ENCODE data around the gene CKAP4.
"Not testable (repeated sequence)": the region's sequence is repeated elsewhere in the genome, so short reads cannot be mapped to it uniquely, and the experiment has no call there.

CKAP4 gene

GRCh38 chr12:106247674-106248311 is at the start of gene CKAP4:
Gene CKAP4 (minus strand): TSS chr12:106248020. CDS start chr12:106247851, 169 bp downstream.
- DNase-seq, result no peak

- no peak for DNase-seq
Measured at GRCh38 chr12:106297075-106297474, 49.3 kb upstream of the CKAP4 start.

GRCh38 chr12:106296179-106296877 is 48.5 kb upstream of the CKAP4 start:
- DNase-seq, result no peak

- no peak for DNase-seq
Measured at GRCh38 chr12:106292339-106292738, 44.5 kb upstream of the CKAP4 start.

GRCh38 chr12:106291342-106291741 is 43.5 kb upstream of the CKAP4 start:
- peak; percentile 52 for DNase-seq

GRCh38 chr12:106290666-106291065 is 42.8 kb upstream of the CKAP4 start:
- no peak for DNase-seq

- no peak for DNase-seq
Measured at GRCh38 chr12:106289196-106289681, 41.4 kb upstream of the CKAP4 start.

- DNase-seq, result no peak
Measured at GRCh38 chr12:106288494-106289195, 40.8 kb upstream of the CKAP4 start.

GRCh38 chr12:106288101-106288493 is 40.3 kb upstream of the CKAP4 start:
- DNase-seq, result no peak

- DNase-seq, result no peak
Measured at GRCh38 chr12:106287364-106287763, 39.5 kb upstream of the CKAP4 start.

GRCh38 chr12:106286576-106287162 is 38.8 kb upstream of the CKAP4 start:
- DNase-seq, result not testable (repeated sequence)

GRCh38 chr12:106285982-106286381 is 38.2 kb upstream of the CKAP4 start:
- DNase-seq, result no peak

- DNase-seq, result no peak
Measured at GRCh38 chr12:106284358-106285105, 36.7 kb upstream of the CKAP4 start.

- DNase-seq, result no peak
Measured at GRCh38 chr12:106282457-106283097, 34.8 kb upstream of the CKAP4 start.

- no peak for DNase-seq
Measured at GRCh38 chr12:106281804-106282203, 34.0 kb upstream of the CKAP4 start.

- DNase-seq, result no peak
Measured at GRCh38 chr12:106281056-106281782, 33.4 kb upstream of the CKAP4 start.

GRCh38 chr12:106280106-106280505 is 32.3 kb upstream of the CKAP4 start:
- no peak for DNase-seq

- no peak for DNase-seq
Measured at GRCh38 chr12:106276032-106276740, 28.4 kb upstream of the CKAP4 start.

GRCh38 chr12:106275458-106275857 is 27.6 kb upstream of the CKAP4 start:
- DNase-seq, result no peak

GRCh38 chr12:106274575-106275121 is 26.8 kb upstream of the CKAP4 start:
- DNase-seq, result no peak

Measured in NCI-H2081 treated with DMSO at 0.1 percent for 48 hours (cell line).